ENCODE data around the gene NACA.

GRCh38 chr12:56684745-56685359, 40.2 kb downstream of the NACA start:
- TF ChIP-seq POLR2A (IDR thresholded peaks at IDR 0.05) (no peak), CTCF (IDR thresholded peaks at IDR 0.05) (no peak)

Measured in thyroid gland (tissue), 4 donors.